T-cell (primary cell): ENCODE measurements around the gene PHF23. TPM values are rescaled to one million over a fixed set of nuclear protein-coding genes. Genes with fewer than 3 reads are reported as not detected.

Source experiments
- total RNA-seq, 35 experiments: library from RNA in 6 of 35; stranded (reverse) in 6 of 35; fragments of 120-200 nt in 1 of 35; gene quantifications; one replicate each; pipeline versions ENCODE4 v1.2.1 to v1.2.4 and lab custom pipeline; 2013 to 2026

The PHF23 gene
- total RNA-seq, 5 donors from 2014 or later (not counting 1 experiment from before 2014, with no cell fraction given), result 13.3 to 51.6 (median 43.5) TPM

Other genes with a start within 250 kb of the PHF23 start
- gene ALOX12, start 243.4 kb downstream of the PHF23 start, total RNA-seq, result under 1 TPM in 3 of 5 donors, not detected in 2; 0.12 to 0.78 (median 0.13) TPM
- 100 to 1,000 TPM in 4 of 5 donors, 10 to 100 TPM in 1; 98.3 to 160 (median 133) TPM for gene RNASEK, start 226.8 kb downstream of the PHF23 start, total RNA-seq
- under 1 TPM in 1 of 5 donors, not detected in 4; 0.53 TPM for gene BCL6B, start 216.4 kb downstream of the PHF23 start, total RNA-seq
- 10 to 100 TPM in 3 of 5 donors, 1 to 10 TPM in 2; 3.8 to 17.6 (median 15.4) TPM for gene SLC16A13, start 203.4 kb downstream of the PHF23 start, total RNA-seq
- 1 to 10 TPM; 1.4 to 2.2 (median 1.8) TPM for gene SLC16A11, start 195.4 kb downstream of the PHF23 start, total RNA-seq
- gene CLEC10A, start 159.2 kb downstream of the PHF23 start, total RNA-seq, result not detected
- under 1 TPM in 4 of 5 donors, not detected in 1; 0.25 to 0.55 (median 0.47) TPM for gene ASGR2, start 124.6 kb downstream of the PHF23 start, total RNA-seq
- 1 to 10 TPM in 2 of 5 donors, under 1 TPM in 3; 0.60 to 1.8 (median 0.82) TPM for gene ASGR1, start 60.1 kb downstream of the PHF23 start, total RNA-seq
- 10 to 100 TPM in 2 of 5 donors, 1 to 10 TPM in 3; 8.1 to 13.6 (median 9.3) TPM for gene DLG4, start 19.6 kb downstream of the PHF23 start, total RNA-seq
- 100 to 1,000 TPM; 275 to 424 (median 385) TPM for gene ACADVL, start 19.5 kb downstream of the PHF23 start, total RNA-seq
- 10 to 100 TPM; 48.2 to 76.3 (median 70.4) TPM for gene DVL2, start 4.9 kb downstream of the PHF23 start, total RNA-seq
- 100 to 1,000 TPM; 197 to 278 (median 276) TPM for gene GABARAP, start 3.0 kb upstream of the PHF23 start, total RNA-seq
- 100 to 1,000 TPM; 109 to 131 (median 125) TPM for gene CTDNEP1, start 12.3 kb upstream of the PHF23 start, total RNA-seq
- 10 to 100 TPM; 29.8 to 35.9 (median 33.3) TPM for gene ELP5, start 12.8 kb upstream of the PHF23 start, total RNA-seq
- gene CLDN7, start 23.0 kb upstream of the PHF23 start, total RNA-seq, result 1 to 10 TPM; 2.4 to 5.9 (median 2.9) TPM
- under 1 TPM in 1 of 5 donors, not detected in 4; 0.06 TPM for gene SLC2A4, start 42.3 kb upstream of the PHF23 start, total RNA-seq
- gene YBX2, start 55.2 kb upstream of the PHF23 start, total RNA-seq, result under 1 TPM in 4 of 5 donors, not detected in 1; 0.20 to 0.57 (median 0.45) TPM
- 100 to 1,000 TPM; 286 to 481 (median 306) TPM for gene EIF5A, start 68.2 kb upstream of the PHF23 start, total RNA-seq
- 100 to 1,000 TPM; 114 to 129 (median 125) TPM for gene GPS2, start 75.9 kb upstream of the PHF23 start, total RNA-seq
- 10 to 100 TPM; 49.5 to 90.2 (median 80.0) TPM for gene NEURL4, start 89.9 kb upstream of the PHF23 start, total RNA-seq
- gene ACAP1, start 97.1 kb upstream of the PHF23 start, total RNA-seq, result 100 to 1,000 TPM; 531 to 781 (median 649) TPM
- 1 to 10 TPM; 2.4 to 7.3 (median 4.8) TPM for gene KCTD11, start 112.7 kb upstream of the PHF23 start, total RNA-seq
- gene TMEM95, start 115.7 kb upstream of the PHF23 start, total RNA-seq, result not detected
- gene TNK1, start 141.6 kb upstream of the PHF23 start, total RNA-seq, result 10 to 100 TPM in 3 of 5 donors, 1 to 10 TPM in 2; 5.7 to 18.3 (median 16.0) TPM
- gene PLSCR3, start 155.1 kb upstream of the PHF23 start, total RNA-seq, result 100 to 1,000 TPM; 101 to 145 (median 140) TPM
- gene TMEM256, start 164.6 kb upstream of the PHF23 start, total RNA-seq, result 10 to 100 TPM; 28.7 to 48.9 (median 45.6) TPM
- gene NLGN2, start 168.4 kb upstream of the PHF23 start, total RNA-seq, result 1 to 10 TPM; 6.8 to 8.9 (median 8.4) TPM
- gene SPEM1, start 180.9 kb upstream of the PHF23 start, total RNA-seq, result not detected
- not detected for gene SPEM2, start 186.2 kb upstream of the PHF23 start, total RNA-seq
- not detected for gene SPEM3, start 189.4 kb upstream of the PHF23 start, total RNA-seq
- 10 to 100 TPM in 3 of 5 donors, 1 to 10 TPM in 2; 8.8 to 26.9 (median 23.5) TPM for gene TMEM102, start 196.0 kb upstream of the PHF23 start, total RNA-seq
- 1 to 10 TPM; 2.4 to 4.2 (median 3.3) TPM for gene FGF11, start 200.1 kb upstream of the PHF23 start, total RNA-seq
- gene CHRNB1, start 205.6 kb upstream of the PHF23 start, total RNA-seq, result 10 to 100 TPM in 3 of 5 donors, 1 to 10 TPM in 2; 6.6 to 12.0 (median 11.0) TPM
- 10 to 100 TPM; 64.0 to 86.6 (median 82.7) TPM for gene ZBTB4, start 240.2 kb upstream of the PHF23 start, total RNA-seq
- not detected for gene SLC35G6, start 242.0 kb upstream of the PHF23 start, total RNA-seq
- gene POLR2A, start 244.9 kb upstream of the PHF23 start, total RNA-seq, result 100 to 1,000 TPM; 198 to 444 (median 212) TPM